22Rv1 (cell line): ENCODE results near the gene CASK.

Experiments used
- H3K27ac ChIP-seq: fragments of 450-650 bp; 2 replicates; pipeline ENCODE4 v1.5.1; 2017
- ZFX ChIP-seq: fragments of 450-650 bp; IDR thresholded peaks from 2 replicates; pipeline ENCODE4 v1.6.1; 2017; ENCODE audit warnings: antibody characterized with exemption, borderline replicate concordance
- TF ChIP-seq, protein P1 (sequence below): fragments of 450-650 bp; IDR thresholded peaks from 2 replicates; pipeline ENCODE4 v1.5.1; 2017; ENCODE audit warnings: mild to moderate bottlenecking

CASK gene

GRCh38 chrX:41716222-41716621, 207.1 kb downstream of the CASK start:
- H3K27ac ChIP-seq = no peak overlapping the region
- no peak for TF ChIP-seq ZFX
- TF ChIP-seq, protein P1, sequence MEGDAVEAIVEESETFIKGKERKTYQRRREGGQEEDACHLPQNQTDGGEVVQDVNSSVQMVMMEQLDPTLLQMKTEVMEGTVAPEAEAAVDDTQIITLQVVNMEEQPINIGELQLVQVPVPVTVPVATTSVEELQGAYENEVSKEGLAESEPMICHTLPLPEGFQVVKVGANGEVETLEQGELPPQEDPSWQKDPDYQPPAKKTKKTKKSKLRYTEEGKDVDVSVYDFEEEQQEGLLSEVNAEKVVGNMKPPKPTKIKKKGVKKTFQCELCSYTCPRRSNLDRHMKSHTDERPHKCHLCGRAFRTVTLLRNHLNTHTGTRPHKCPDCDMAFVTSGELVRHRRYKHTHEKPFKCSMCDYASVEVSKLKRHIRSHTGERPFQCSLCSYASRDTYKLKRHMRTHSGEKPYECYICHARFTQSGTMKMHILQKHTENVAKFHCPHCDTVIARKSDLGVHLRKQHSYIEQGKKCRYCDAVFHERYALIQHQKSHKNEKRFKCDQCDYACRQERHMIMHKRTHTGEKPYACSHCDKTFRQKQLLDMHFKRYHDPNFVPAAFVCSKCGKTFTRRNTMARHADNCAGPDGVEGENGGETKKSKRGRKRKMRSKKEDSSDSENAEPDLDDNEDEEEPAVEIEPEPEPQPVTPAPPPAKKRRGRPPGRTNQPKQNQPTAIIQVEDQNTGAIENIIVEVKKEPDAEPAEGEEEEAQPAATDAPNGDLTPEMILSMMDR = no peak

- no peak overlapping the region for H3K27ac ChIP-seq
- no peak for TF ChIP-seq ZFX
- TF ChIP-seq, protein P1 = no peak
Observed at GRCh38 chrX:41711021-41711667, 212.2 kb downstream of the CASK start.

- H3K27ac ChIP-seq = no peak overlapping the region
- TF ChIP-seq ZFX = no peak
- TF ChIP-seq, protein P1 = no peak
Observed at GRCh38 chrX:41708486-41708885, 214.9 kb downstream of the CASK start.

DNA sequence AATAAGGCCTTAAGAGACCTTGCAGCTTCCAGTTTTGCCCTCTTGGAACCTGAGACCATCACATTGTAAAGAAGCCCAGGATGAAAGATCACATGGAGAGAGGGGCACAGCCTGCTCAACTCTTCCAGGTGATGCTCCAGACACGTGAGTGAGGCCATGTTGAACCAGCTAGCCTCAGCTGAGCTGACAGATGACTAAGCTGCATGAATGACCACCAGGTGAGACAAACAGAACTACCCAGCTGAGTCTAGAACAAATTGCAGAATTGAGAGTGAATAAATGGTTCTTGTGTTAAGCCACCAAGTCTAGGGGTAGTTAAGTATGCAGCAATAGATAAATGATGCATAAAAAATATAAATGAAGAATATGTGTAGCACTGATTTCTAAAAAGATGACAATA, 216.1 kb downstream of the CASK start:
- TF ChIP-seq, protein P1 = no peak
- no peak for TF ChIP-seq ZFX
- no peak overlapping the region for H3K27ac ChIP-seq

DNA sequence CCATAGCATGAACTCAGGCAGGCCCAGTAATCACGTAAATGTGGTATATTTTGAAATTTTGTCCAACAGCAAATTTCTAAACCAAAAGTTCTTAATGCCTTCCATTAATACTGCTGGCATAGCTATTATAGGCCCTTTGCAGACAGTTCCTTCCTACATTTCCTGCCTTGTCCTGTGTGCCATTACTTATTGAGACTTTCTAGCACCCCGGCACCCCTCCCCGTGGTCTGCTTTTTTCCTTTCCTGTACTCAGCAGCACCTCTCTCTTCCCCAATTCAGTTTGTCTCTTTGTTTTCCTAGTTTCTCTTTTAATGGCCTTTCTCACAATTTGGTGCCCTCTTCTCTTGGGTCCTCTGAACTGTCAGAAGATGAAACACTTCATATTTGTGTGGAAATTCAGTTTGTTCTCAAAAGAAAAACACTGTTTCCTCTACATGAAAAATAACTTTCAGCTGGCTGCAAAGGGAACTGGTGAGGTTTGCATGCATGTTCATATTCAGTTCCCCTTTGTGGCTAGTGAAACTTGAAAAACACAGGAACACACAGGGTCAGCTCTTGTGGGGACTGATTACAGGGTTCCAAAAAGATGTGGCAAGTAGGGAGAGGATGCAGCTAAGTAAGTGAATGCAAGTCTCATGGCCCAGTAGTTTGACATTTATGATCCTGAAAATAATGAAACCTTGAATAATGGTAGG, 217.5 kb downstream of the CASK start:
- H3K27ac ChIP-seq = no peak overlapping the region
- TF ChIP-seq, protein P1 = no peak
- no peak for TF ChIP-seq ZFX

- TF ChIP-seq, protein P1 = no peak
- TF ChIP-seq ZFX = no peak
- H3K27ac ChIP-seq = no peak overlapping the region
Observed at GRCh38 chrX:41705042-41705441, 218.3 kb downstream of the CASK start.

DNA sequence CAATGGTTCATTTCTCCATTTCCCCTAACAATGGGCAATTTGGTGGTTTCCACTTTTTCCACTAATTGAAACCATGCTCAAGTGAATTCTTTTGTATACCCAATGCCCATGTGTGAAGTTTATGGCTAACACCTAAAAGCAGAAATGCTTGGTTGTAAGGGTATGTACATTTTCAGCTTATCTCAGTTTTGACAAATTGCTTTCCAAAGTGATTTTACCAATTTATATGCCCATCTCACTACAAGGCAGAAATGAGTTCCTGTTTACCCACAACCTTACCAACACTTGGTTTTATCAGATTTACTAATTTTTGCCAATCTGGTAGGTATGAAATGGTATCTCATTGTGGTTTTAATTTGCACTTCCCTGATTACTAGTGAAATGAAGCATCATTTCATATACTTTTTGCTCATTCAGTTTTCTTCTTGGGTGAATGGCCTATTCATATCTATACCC, 219.8 kb downstream of the CASK start:
- TF ChIP-seq, protein P1 = no peak
- no peak for TF ChIP-seq ZFX
- no peak overlapping the region for H3K27ac ChIP-seq
